Measurements from ENCODE around the gene CZIB.

- TF ChIP-seq CTCF (IDR thresholded peaks at IDR 0.05) (no peak; the same call in 1 of the 2 replicates), ZFX (IDR thresholded peaks at IDR 0.05; ENCODE audit: borderline replicate concordance) (no peak)
These were observed 45.6 kb upstream of the CZIB start for GRCh38 chr1:53266038-53266437.

Data from 22Rv1 (cell line).